ENCODE measurements around the gene LIMK2. TPM values are rescaled to one million over a fixed set of nuclear protein-coding genes. Genes with fewer than 3 reads are reported as not detected.
"Not testable (repeated sequence)": the region's sequence is repeated elsewhere in the genome, so short reads cannot be mapped to it uniquely, and the experiment has no call there.

The LIMK2 gene
- total RNA-seq, 1 experiment from 2014 or later = 42.5 TPM

GRCh38 chr22:31305194-31305593, 93.1 kb downstream of the LIMK2 start:
- TF ChIP-seq CTCF (conservative IDR thresholded peaks at IDR 0.05) = no peak
- no peak for TF ChIP-seq EZH2 (IDR thresholded peaks at IDR 0.05; ENCODE audit: low read depth)
- H3K27me3 ChIP-seq (ENCODE audit: insufficient read depth, low read depth) = no peaks in the 10 kb centered on the region

GRCh38 chr22:31308181-31308580, 96.1 kb downstream of the LIMK2 start:
- Histone ChIP-seq H3K9me3 (ENCODE audit: insufficient read depth, low read depth) (no peaks in the 10 kb centered on the region), H3K4me3 (no peak overlapping the region), H3K4me2 (no peak overlapping the region), H3K36me3 (ENCODE audit: low read depth) (no peaks in the 10 kb centered on the region), H3K4me1 (replicated peaks; ENCODE audit: insufficient read depth) (no peaks in the 10 kb centered on the region; the same call in 1 of the 2 replicates), H2AFZ (no peak overlapping the region), H3K27me3 (ENCODE audit: insufficient read depth, low read depth) (no peaks in the 10 kb centered on the region), H4K20me1 (ENCODE audit: insufficient read depth) (no peaks in the 10 kb centered on the region), H3F3A (ENCODE audit: insufficient read depth, low read depth) (peaks cover 3% of the 10 kb centered on the region; the same call in 1 of the 2 replicates), H3K9me2 (ENCODE audit: insufficient read depth) (no peaks in the 10 kb centered on the region), H3K79me2 (ENCODE audit: low read depth) (no peaks in the 10 kb centered on the region), H3K27ac (no peak overlapping the region)
- ChIA-PET POLR2A (ENCODE audit: unreplicated experiment) (no interaction called here), CTCF (interaction anchor here (0.6 kb wide), 1 partner anchor 10 kb away, joined by 5 read pairs; no protein-coding TSS in a partner anchor)
- TF ChIP-seq EZH2 (IDR thresholded peaks at IDR 0.05; ENCODE audit: low read depth) (no peak), CTCF (conservative IDR thresholded peaks at IDR 0.05) (no peak)
- no peak for DNase-seq
- intact Hi-C loops (cut with micrococcal nuclease; ENCODE audit: unreplicated experiment) = no loop called here
- BruUV-seq (replicated peaks) = no TSS peak

More at GRCh38 chr22:31305194-31305593, 93.1 kb downstream of the LIMK2 start:
- no TSS peak for BruUV-seq (replicated peaks)
- no peak for DNase-seq
- no peaks in the 10 kb centered on the region for H3K9me2 ChIP-seq (ENCODE audit: insufficient read depth)
- no peak overlapping the region for H3K27ac ChIP-seq
- H4K20me1 ChIP-seq (ENCODE audit: insufficient read depth) = no peaks in the 10 kb centered on the region
- no peak overlapping the region for H2AFZ ChIP-seq
- POLR2A ChIA-PET (ENCODE audit: unreplicated experiment) = no interaction called here
- H3K4me2 ChIP-seq = no peak overlapping the region
- CTCF ChIA-PET = no interaction called here
- no peaks in the 10 kb centered on the region for H3K36me3 ChIP-seq (ENCODE audit: low read depth)
- H3K4me1 ChIP-seq (replicated peaks; ENCODE audit: insufficient read depth) = no peaks in the 10 kb centered on the region
- intact Hi-C loops (cut with micrococcal nuclease; ENCODE audit: unreplicated experiment) = no loop called here
- no peaks in the 10 kb centered on the region for H3K79me2 ChIP-seq (ENCODE audit: low read depth)
- no peaks in the 10 kb centered on the region for H3K9me3 ChIP-seq (ENCODE audit: insufficient read depth, low read depth)
- no peak overlapping the region for H3K4me3 ChIP-seq
- peaks cover 3% of the 10 kb centered on the region; the same call in 1 of the 2 replicates for H3F3A ChIP-seq (ENCODE audit: insufficient read depth, low read depth)

DNA sequence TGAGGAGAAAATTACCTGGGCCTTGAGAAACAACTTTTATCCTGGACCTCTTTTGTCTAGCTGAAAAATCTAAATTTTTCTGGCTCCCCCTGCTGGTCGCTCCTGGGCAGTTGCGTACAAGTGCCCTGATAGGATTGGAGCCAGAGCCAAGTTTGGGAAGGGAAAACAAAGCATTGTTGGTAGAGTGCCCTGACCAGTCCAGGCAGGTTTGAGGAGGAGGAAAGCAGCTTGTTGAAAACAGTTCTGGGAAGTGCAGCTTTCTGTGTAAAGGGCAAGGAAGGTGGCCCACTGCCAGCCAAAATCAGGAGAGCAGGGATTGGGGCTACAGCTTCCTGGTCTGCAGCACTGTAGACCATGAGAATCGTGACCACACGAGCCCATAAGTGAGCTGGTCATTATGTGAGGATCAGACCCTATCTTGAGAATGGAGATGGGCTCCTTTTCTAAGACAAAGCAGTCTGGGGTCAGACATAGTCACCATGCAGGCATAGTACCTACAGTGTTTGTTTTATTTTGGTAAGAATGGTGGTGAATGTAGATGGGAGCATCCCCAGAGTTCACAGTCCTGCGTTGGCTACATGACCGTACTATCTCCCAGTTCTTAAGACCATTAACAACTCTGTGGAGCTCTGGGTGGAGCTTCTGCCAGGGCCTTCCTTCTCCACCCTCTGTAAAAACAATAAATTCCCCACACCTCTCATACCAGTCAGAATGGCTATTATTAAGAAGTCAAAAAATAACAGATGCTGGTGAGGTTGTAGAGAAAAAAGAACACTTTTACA, 101.5 kb downstream of the LIMK2 start:
- peak overlapping the region; percentile 67 for H3K4me2 ChIP-seq
- DNase-seq = peak; percentile 84 to 88
- H3K9me2 ChIP-seq (ENCODE audit: insufficient read depth) = no peaks in the 10 kb centered on the region
- H3K79me2 ChIP-seq (ENCODE audit: low read depth) = no peaks in the 10 kb centered on the region
- ChIA-PET CTCF (interaction anchor here (0.5 to 1.6 kb wide), 9 partner anchors 10 to 1741 kb away, joined by 3 to 10 read pairs (median 3); partner anchors contain the start of gene PIK3IP1), POLR2A (ENCODE audit: unreplicated experiment) (interaction anchor here (0.5 to 1.0 kb wide), 6 partner anchors 16 to 333 kb away, joined by 3 to 6 read pairs (median 5); partner anchors contain the start of genes PATZ1 and SMTN)
- no peaks in the 10 kb centered on the region; the same call in 1 of the 2 replicates for H3K36me3 ChIP-seq (ENCODE audit: low read depth)
- peak overlapping the region; percentile 24; the same call in 1 of the 2 replicates for H2AFZ ChIP-seq
- peaks cover 10% of the 10 kb centered on the region for H3K4me1 ChIP-seq (replicated peaks; ENCODE audit: insufficient read depth)
- no TSS peak for BruUV-seq (replicated peaks)
- peaks cover 21% of the 10 kb centered on the region for H3K9me3 ChIP-seq (ENCODE audit: insufficient read depth, low read depth)
- peak; percentile 96 for TF ChIP-seq CTCF (conservative IDR thresholded peaks at IDR 0.05)
- TF ChIP-seq EZH2 (IDR thresholded peaks at IDR 0.05; ENCODE audit: low read depth) = no peak
- intact Hi-C loops (cut with micrococcal nuclease; ENCODE audit: unreplicated experiment) = loop anchor here (1.0 kb wide), 3 partner anchors 21 to 101 kb away; partner anchors contain the start of genes LIMK2 and PIK3IP1
- H3K27ac ChIP-seq = peak overlapping the region; percentile 61
- H3K4me3 ChIP-seq = no peak overlapping the region
- no peaks in the 10 kb centered on the region for H3K27me3 ChIP-seq (ENCODE audit: insufficient read depth, low read depth)
- no peaks in the 10 kb centered on the region for H4K20me1 ChIP-seq (ENCODE audit: insufficient read depth)
- H3F3A ChIP-seq (ENCODE audit: insufficient read depth, low read depth) = peaks cover 11% of the 10 kb centered on the region; the same call in 1 of the 2 replicates

DNA sequence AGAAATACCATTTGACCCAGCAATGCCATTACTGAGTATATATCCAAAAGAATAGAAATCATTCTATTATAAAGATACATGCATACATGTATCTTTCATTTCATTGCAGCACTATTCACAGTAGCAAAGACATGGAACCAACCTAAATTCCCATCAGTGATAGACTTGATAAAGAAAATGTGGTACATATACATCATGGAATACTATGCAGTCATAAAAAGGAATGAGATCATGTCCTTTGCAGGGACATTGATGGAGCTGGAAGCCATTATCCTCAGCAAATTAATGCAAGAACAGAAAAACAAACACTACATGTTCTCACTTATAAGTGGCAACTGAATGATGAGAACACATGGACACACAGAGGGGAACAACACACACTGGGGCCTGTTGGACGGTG, 102.1 kb downstream of the LIMK2 start:
- H3K9me2 ChIP-seq (ENCODE audit: insufficient read depth); H3K79me2 ChIP-seq (ENCODE audit: low read depth); H3K36me3 ChIP-seq (ENCODE audit: low read depth); H3K27me3 ChIP-seq (ENCODE audit: insufficient read depth, low read depth); H3K4me3 ChIP-seq; H4K20me1 ChIP-seq (ENCODE audit: insufficient read depth); intact Hi-C loops (cut with micrococcal nuclease; ENCODE audit: unreplicated experiment); DNase-seq; H2AFZ ChIP-seq; BruUV-seq (replicated peaks): not testable (repeated sequence)
- CTCF ChIA-PET = interaction anchor here (1.6 kb wide), 2 partner anchors 24 to 42 kb away, joined by 4 to 10 read pairs; no protein-coding TSS in a partner anchor
- POLR2A ChIA-PET (ENCODE audit: unreplicated experiment) = interaction anchor here (0.6 kb wide), 1 partner anchor 233 kb away, joined by 3 read pairs; the partner anchor contains the start of gene SMTN
- Histone ChIP-seq H3K4me2 (peak overlapping the region; percentile 67), H3K4me1 (replicated peaks; ENCODE audit: insufficient read depth) (peaks cover 10% of the 10 kb centered on the region), H3F3A (ENCODE audit: insufficient read depth, low read depth) (peaks cover 11% of the 10 kb centered on the region; the same call in 1 of the 2 replicates), H3K9me3 (ENCODE audit: insufficient read depth, low read depth) (peaks cover 21% of the 10 kb centered on the region), H3K27ac (peak overlapping the region; percentile 61)
